ENCODE data around the gene PFDN4.

GRCh38 chr20:54173653-54174456, 34.0 kb upstream of the PFDN4 start, which contains the start of gene CYP24A1:
- TF ChIP-seq, protein P1, sequence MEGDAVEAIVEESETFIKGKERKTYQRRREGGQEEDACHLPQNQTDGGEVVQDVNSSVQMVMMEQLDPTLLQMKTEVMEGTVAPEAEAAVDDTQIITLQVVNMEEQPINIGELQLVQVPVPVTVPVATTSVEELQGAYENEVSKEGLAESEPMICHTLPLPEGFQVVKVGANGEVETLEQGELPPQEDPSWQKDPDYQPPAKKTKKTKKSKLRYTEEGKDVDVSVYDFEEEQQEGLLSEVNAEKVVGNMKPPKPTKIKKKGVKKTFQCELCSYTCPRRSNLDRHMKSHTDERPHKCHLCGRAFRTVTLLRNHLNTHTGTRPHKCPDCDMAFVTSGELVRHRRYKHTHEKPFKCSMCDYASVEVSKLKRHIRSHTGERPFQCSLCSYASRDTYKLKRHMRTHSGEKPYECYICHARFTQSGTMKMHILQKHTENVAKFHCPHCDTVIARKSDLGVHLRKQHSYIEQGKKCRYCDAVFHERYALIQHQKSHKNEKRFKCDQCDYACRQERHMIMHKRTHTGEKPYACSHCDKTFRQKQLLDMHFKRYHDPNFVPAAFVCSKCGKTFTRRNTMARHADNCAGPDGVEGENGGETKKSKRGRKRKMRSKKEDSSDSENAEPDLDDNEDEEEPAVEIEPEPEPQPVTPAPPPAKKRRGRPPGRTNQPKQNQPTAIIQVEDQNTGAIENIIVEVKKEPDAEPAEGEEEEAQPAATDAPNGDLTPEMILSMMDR (IDR thresholded peaks at IDR 0.05), result no peak
- TF ChIP-seq POLR2A (IDR thresholded peaks at IDR 0.05), result no peak
